Fibroblast of skin of left quadriceps (primary cell): Measurements from ENCODE around the gene ATP6V1B1.
A peak's percentile ranks its signal among the peaks of the same experiment; 100 is the strongest.

ENCODE experiments used
- DNase-seq, 2 experiments: peaks; one replicate each; pipeline ENCODE4 v3.0.0-alpha.2; 2013; ENCODE audit warnings: low read depth in 2 of 2

Gene ATP6V1B1

DNA sequence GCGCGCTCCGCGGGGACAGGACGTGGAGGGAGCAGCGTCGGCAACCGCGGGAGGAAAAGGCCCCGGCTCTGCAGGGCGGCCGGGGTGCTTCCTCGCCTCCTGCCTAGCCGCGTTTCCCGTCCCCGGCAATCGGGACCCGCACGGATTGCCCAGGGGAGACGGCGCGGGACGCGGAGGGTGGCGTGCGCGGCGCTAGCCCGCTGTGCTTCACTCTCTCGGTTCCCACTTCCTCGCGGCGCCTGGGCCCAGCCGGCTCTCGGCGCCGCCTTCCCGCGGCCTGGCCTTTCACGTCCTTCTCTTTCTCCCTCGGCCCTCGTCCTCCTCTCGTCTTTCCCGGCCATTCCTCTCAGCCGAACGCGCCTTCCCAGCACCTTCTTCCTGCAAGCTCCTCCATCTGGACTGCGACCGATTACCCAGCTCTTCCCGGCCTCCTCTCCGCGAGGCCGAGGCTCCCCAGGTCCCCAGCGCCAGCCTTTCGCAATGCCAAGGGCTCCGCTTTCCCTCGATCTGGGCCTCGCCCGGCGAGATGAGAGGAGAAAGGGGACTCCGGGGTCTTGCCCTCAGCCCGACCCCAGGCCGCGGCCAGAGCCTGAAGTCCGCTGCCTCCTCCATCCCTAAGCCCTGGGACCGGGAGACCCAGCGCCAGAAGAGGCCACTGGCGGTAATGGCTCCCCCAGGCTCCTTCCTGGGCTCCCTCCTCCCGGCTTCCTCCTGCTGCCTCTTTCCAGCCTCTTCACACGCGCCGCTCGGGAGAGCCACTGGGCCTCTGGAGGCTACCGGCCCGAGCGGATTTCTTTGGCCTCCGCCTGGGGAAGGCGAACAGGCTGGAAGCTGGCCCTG lies 34.3 kb upstream of the ATP6V1B1 start:
- no peak for DNase-seq

DNA sequence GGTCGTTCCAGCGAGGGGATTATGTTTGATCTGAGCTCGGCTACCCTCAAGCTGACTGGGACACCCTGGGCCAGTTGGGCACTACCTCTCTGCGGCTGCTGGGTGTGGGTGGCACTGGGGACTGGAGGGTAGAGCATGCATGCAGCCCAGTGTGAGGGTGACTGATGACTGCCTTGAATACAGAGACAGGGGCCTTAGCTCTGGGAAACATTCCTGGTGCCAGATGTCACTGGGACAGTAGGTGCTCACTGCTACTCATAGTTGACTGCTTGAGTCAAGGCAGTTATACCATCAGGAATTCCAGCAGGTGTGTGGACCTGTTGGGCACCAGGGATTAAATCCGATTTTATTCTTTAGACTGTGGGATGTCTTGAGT lies 33.6 kb upstream of the ATP6V1B1 start:
- no peak for DNase-seq

DNA sequence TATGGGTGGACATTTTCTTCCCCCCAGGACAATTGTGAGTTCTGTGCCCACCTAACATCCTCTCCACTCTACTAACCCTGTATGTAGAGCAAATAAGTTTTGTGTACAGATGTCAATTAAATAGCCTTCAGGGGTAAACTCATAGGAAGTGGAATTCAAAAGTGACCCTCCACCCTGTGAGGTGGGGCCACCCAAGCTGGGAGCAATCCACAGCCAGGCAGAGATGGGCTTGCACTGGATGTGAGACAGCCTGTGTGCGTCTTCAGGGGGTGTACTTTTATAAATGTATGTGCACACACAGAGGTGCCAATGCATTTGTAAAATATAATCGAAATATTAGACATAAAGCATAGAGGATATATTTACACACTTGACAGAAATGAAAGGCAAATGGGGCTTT lies 33.1 kb upstream of the ATP6V1B1 start:
- no peak for DNase-seq

DNA sequence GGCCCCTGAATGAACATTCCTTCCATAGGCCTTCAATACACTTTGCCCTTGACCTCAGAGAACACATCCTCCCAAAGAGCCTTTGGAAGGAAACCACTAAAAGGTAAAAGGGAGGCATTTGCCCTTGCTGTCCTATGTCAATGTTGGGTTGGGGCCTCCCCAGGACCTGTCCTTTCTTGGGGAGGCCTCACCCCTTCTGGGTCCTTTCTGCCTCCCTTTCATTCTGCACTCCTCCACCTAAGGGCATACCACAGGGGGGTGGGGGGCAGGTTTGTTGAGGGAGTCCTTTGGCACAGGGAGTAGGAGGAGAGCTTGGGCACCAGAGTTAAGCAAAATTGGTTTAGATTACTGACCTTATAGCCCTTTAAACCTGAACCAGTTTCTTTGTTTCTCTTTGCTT lies 32.5 kb upstream of the ATP6V1B1 start:
- DNase-seq = no peak

DNA sequence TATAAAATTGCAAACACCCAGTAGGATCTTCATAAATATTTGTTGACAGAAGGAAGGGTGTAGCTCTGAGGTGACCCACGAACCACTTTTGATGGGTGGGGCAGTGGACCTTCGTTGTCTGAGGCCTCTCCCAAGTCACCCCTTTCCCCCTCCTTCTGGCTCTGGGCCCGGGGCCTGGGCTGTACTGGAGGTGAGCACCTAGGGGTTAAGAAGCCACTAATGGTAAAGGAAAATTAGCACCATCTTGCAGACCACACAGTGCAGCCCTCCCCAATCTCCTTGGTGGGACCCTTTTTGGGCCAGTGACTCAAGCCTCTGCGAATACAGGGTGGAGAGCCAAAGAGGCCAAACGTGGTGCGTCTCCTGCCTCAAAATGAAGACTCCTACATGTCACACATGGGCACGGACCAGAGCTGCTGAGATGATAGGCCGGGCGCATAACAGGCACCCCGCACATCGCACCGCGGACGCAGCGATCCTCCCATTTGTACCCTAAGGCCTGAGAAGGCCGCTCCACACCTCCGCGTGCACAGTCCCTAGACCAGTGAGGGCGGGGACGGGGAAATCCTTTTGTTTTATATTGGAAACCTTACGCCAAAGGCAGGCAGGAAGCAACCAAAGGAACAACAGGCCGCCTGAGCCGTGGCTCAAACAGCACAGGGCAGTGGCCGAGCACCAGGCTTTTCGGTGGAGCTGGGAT lies 31.9 kb upstream of the ATP6V1B1 start:
- no peak for DNase-seq

DNA sequence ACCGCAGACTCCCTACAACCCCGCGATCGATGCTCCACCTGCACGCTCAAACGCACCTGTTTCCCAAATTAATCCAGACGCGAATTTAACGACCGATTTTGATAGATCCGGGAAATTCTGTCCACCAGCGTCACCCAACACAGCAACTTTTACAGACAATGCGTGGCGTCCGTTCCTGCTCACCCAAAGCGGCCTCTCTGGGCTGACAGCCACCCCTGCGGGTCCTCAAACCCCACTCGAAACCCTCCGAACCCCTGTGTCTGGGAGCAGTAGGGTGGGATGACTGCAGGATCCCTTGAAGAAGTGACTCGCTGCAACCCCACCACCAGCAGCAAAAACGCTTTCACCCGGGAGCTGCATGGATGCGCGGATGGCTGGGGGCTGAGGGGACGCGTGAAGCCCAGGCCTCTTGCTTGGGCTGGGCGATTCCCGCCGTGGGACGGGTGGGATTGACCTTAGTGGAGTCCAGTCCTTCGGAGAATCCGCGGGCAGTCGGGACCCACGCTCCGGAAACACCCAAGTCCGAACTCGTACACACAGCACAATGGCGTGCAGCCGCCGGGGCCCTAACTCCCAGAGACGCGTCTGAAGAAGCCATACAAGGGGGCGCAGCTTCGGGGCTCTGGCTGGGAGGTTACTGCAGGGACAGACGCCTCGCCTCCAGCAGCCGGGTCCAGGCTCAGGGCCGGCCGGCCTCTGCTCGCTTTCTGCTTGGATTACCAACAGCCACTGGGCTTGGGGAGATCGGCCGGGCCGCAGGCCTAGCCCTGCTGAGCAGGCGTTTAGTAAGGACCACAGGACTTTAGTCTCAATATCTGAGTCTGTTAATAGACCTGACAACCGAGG lies 31.1 kb upstream of the ATP6V1B1 start:
- DNase-seq = no peak

DNA sequence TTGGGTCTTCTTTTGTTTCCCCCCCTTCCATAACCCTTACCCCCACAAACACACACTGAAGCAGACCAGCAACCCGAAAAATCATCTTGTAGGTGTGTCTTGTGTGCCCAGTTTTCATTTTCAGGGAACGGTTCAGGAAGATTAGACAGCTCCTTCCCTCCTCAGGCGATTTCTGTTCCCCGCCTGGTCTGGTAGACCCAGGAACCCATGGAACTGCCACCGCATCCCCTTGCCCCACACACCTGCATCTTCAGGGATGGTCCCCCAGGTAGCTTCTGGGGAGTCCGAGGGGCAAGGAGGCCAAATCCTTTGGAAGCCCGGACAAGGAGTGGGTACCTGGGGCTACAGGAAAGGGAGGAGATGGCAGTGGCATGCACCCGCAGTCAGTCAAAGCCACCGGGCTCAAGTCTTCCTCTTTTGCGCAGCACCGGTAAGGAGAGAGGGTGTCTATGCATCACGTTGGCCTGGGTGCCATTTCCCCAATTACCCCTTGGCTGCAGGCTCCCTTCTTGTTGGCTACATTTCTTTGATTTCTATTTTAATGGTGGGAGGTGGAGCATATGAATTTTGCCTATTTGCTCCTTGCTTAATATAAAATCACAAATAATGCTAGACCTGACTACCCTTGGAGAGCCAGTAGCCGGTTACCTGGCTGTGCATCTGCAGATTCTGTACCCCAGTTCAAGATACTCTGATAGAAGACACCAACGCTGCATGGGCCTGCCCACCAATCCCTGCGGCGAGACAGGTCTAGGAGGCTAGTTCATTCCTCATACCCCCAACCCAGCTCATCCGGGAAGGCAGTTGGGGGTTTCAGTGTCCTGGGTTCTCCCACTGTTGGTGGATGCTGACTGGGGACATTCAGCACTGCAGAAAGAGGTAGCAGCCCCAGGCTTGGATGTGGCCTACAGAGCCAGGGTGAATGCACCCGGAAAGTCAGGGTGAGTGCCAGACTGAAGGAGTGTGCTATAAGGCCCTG lies 30.0 kb upstream of the ATP6V1B1 start:
- DNase-seq = no peak

DNA sequence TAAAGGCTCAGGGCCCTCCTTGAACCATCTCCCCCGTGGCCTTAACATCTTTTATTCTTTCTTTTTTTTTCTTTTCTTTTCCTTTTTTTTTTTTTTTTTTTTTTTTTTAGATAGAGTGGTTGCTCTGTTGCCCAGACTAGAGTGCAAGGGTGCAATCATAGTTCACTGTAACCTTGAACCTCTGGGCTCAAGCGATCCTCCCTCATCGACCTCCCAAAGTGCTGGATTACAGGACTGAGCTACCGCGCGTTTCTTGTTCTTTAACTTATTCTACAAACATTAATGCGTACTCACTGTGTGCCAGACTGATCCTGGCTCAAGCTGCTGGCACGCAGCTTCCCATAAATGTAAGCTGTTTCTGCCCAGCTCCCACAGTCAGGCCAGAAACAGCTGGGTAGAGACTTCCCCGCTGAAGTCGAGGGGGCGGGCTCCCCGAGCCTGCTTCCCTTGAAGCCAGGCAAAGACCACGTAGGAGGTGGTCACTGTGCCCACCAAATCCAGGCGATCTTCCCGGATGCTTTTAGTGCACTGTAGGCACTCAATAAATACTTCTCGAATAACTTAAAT lies 29.2 kb upstream of the ATP6V1B1 start:
- no peak for DNase-seq

DNA sequence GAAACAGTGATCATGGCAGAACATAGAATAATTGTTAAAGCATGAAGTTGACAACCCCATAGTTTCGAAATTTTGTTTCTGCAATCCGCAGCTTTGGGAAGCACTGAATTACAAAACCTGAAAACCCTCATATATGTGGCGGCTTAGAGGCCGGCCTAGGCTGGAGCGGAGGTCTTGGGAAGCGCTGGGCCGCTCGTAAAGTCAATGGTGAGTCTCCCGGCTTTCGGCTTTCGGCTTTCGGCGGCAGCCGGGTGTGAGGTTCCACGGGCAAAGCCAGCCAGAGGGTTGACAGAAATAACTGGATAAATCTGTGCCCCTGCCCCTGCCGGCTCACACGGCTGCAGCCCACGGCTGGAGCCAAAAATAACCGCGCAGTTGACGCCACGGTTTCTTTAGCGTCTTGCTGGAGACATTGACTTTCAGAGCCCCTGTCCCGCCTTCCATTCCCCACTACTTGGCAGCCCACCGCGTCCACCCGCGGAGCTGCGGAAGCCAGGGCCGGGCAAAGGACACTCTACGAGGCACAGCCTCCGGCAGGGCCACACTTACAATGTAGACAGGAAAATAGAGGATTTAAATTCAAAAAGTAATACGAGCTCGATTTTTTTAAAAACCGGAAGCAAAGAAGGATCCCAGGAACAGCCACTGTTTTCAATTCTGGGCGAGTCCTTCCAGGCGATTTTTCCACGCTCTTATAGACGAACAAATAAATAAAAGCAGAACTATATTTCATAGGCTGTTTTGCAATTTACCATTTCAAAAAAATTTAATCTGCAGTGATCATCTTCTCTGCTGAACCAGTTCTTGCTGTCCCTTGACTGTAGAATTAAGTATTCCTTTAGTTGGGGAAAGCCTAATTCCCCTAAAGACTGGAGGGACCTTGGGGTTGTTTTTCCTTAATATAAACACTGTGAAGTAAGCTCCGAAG lies 28.3 kb upstream of the ATP6V1B1 start:
- no peak for DNase-seq

DNA sequence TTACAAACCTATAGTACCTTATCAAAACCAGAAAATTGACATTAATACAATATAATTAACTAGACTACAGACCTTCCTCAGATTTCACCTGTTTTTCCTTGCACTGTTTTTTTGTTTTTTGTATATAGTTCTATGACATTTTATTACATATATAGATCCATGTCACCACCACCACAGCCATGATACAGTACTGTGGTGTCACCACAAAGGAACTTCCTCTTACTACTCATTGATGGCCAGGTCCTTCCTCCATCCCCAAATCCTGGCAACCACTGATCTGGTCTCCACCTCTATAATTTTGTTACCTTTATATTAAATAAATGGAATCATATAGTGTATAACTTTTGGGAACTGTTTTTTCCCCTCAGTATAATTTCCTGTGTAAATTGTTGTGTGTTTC lies 19.4 kb upstream of the ATP6V1B1 start:
- DNase-seq = no peak

DNA sequence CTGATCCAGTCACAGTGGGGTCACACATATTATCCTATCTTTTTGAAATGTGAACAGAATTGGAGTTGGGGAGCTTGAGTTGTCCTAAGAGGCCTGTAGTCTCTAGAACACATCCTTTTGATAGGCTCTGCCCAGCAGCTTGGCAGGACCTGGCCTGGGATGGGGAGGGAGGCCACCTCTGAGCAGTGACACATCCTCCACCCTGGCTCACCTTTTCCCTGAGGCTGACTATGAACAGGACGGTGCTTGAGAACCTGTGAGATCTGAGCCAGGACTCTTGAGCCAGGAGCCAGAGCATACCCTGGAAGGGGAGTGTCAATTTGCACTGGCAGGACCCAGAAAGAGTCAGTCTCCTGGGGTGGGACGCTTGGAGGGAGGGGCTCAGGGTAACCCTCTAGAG lies 17.7 kb upstream of the ATP6V1B1 start:
- DNase-seq = no peak

DNA sequence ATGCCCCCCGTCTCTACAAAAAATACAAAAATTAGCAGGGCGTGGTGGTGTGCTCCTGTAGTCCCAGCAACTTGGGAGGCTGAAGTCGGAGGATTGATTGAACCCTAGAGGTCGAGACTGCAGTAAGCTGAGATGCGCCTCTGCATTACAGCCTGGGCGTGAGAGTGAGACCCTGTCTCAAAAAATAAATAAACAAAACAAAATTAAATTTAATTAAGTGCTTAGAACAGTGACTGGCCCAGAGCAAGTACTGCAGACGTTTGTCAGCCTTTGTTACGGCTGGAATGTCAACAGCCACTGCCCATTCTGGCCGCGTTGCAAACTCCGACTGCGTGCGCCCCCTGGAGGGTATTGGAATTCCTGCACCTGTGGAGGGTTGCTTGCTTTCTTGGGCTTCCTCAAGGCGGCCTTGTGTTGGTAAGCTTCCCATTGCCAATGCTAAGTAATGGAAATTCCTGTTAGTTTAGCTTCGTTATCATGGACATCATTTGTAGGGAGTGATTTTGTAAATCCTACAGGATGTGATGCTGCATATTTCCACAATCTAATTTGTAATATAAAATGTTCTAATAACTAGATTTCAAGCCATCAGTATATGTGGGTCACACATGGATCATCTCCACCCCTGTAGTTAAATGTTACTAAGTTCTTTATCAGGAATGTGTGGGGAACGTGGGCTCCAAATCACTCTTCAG lies 15.9 kb upstream of the ATP6V1B1 start:
- peak; percentile 35 to 39 for DNase-seq

DNA sequence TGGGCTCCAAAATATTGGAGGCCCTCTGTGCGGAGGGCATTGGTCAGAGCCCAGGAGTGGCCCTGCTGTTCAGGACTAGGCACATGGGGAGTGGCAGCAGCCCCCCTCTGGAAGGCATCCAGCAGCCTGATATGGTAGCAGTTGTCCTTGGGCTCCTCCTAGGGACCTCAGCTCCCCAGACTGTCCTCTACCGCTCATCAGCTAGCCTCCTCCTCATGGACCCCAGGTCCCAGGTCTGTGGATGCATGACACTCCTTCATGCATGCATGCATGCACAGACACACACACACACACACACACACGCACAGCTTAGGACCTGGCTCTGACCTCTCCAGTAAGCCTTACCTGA lies 15.4 kb upstream of the ATP6V1B1 start:
- DNase-seq = no peak

DNA sequence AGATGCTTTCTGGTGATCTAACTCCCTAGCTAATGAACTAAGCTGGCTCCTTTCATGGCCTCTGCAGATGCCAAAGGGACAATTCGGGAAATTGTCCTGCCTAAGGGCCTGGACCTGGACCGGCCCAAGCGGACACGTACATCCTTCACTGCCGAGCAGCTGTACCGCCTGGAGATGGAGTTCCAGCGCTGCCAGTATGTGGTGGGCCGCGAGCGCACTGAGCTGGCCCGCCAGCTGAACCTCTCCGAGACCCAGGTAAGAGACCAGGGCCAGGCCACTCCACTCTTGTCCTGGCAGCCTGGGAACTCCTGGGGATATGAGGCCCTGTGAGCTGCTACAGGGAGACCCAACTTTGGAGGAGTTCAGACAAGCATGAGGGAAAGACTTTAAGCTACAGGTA lies 14.7 kb upstream of the ATP6V1B1 start:
- no peak for DNase-seq

DNA sequence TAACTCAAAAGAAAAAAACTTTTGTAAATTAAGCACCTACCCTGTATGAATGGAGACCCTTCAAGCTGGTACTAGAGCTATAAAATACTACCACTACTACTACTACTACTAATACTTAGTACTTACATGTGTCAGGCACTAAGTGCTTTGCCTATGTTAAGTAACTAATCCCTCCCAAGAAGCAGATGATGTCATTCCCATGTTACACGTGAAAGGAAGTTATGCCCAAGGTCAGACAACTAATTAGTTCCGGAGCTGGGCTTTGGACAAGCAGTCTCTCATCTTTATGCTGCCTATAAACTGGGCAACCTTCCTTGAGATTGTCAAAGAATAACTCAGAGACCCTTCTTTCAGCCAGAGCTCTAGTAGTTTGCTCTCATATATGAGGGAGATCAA lies 13.9 kb upstream of the ATP6V1B1 start:
- DNase-seq = no peak

DNA sequence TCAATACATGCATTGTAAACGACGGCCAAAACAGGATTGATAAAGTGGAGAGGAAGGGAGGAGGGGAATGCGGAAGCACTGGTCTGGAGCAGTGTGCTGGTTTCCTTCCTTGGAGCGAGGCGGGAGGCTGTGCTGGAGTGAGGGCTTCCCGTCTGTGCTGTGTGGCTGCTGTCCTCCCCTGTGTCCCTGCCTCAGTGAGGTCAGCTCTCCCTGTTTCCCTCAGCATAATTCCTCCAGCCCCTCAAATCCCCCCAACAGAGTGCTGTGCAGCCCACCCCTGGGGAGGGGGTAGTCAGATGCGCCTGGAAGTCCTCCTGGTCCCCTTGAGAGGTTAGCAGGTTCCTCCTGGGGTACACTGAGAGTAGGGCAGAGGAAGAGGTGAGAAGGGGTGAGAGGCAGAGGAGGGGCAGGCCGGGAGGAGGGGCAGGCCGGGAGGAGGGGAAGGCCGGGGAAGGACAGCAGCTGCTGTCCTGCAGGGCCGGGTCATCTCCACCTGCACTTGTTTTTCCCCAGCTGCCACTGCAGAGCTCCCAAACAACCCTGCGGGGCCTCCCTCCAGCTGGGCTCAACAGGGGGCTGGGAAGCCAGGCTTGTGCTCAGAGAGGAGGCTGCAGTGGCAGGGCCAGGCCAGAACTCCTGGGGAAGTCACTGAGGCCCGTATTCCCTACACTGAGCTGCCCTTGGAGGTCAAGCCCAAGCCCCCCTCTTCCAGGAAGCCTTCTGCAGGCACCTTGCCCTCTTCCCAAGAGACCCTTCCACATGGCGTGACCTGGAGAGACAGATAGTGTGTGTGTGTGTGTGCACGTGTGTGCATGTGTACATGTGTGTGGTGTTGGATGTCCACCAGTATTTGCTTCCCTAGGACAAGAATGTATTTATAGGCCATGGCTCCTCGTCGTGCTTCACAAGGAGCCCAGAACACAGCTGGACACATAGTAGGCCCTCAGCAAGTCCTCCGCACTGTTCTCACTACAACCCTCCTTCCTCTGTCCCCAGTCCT lies 13.2 kb upstream of the ATP6V1B1 start:
- DNase-seq = no peak

DNA sequence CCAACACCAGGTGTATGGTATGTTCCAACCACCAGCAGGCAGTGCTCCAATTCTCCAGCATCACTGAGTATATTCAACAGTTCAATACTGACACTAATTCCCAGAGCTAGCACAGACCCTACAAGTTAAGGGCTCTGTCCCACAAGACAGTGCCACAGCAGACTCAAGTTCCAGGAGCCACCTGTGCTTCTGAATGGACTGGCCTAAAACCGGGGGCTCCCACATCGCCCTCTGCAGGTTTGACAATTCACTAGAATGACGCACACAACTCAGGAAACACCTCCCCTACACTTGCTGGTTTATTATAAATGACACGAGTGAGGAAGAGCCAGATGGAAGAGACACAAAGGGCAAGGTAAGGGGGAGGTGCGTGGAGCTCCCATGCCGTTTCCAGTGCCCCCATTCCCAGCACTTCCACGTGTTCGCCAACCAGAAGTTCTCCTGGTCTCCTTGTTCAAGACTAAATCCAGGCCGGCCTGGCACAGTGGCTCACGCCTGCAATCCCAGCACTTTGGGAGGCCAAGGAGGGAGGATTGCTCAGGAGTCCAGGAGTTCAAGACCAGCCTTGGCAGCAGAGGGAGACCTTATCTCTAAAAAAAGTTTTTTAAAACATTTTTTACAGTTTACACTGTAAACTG lies 12.2 kb upstream of the ATP6V1B1 start:
- DNase-seq = no peak

DNA sequence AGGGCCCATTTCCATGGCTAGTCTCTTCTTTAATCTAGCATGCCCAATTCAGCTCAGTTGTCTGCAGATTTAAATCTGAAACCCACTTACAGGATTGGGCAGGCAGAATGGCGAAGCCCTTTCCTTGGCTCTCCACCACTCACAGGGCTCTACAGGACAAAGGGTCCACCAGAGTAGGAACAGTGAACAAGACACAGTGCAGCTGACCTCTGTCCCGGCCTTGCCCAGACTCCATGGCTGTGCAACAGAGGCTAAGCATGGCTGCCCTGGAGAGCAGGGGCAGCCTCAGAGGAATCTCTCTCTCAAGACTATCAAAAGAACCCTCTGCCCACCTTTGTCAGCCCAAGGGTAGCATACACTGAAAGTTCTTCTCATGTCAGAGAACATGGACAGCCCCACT lies 9.7 kb upstream of the ATP6V1B1 start:
- DNase-seq = no peak
